Medulla oblongata (tissue), 1 donor: ENCODE measurements around the gene NVL.
"Not testable (repeated sequence)": the region's sequence is repeated elsewhere in the genome, so short reads cannot be mapped to it uniquely, and the experiment has no call there.

Source experiments
- DNase-seq: peaks from one replicate; pipeline ENCODE4 v3.0.0-alpha.2; 2015; ENCODE audit errors: extremely low spot score

NVL gene

DNA sequence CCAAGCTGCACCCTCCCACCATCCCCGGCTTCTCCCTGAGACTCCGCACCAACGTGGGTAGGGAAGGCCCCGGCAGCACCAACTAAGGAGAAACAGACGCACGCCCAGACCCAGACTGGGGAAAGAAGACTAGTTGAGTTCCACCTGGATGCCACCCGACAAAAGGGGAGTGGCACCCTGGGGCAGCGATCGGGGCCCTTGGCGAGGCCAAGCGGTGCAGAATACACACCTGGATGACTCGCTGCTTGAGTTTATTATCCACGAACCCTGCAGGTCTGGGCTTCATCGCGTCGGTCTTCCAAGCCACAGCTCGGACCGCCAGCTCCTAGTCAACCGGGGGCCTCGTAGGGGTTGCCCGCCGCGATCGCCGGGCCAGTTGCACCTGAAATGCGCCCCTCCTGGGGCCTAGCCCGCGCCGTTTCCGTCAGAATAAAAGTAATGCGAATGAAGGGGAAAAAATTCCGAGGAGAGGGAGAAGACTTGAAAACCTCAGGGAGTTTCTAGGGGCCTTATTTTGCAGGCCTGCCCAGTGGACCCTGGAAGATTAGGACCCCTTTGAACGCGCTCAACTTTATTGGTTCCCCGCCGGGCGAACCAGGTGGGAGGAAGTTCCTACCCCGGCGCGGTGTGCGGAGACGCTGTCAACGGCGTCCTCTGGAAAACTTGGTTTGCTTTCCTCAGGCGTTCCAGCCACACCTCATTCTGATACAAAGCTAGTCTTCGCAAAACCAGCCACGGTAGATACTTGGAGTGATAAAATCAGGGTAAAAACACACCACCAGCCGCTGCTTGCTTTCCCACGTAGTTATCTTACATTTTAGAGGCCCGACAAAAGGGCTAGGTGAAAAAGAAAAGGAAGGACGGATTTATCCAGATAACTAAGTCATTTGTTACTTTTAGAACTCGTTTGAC lies at the start of gene NVL:
Gene NVL, minus strand, starts transcription at position 331 of the 912 bp plus-strand sequence. Its CDS starts 45 bp downstream, at position 286.
- peak; percentile 92 for DNase-seq

DNA sequence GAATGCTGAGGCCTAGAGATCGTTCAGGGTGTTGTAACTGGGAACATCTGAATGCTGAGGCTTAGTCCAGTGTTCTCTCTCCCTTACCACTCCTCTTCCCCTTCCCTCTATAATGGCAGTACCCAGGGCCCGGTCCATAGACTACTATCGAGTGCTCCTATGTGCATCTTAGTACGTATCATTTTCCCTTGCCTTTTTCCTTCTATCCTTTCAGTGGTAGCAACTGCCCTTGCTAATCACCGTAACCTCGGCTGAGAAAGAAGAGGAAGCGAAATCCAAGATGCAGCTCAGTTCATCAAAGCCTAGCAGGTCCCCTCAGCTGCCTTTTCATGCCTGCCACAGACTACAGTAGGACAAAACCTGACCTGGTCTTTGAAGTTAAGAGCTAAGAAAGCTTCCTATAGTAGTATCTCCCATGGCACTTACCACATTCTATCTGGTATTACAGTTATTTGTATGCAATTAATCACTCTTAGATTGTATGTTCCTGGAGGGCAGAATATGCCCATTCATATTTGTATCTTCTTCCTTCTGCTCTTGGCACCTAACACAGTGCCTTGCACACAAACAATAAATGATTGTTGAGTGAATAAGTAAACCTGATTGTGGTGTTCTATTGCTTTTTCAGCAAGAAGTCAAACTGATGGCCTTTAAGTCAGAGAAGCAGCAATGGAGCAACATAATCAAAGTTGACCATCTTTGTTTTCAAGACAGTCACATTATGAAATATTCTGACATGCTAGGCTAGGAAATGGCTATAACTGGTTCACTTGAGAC lies 49.1 kb upstream of the NVL start:
- DNase-seq = peak; percentile 30

DNA sequence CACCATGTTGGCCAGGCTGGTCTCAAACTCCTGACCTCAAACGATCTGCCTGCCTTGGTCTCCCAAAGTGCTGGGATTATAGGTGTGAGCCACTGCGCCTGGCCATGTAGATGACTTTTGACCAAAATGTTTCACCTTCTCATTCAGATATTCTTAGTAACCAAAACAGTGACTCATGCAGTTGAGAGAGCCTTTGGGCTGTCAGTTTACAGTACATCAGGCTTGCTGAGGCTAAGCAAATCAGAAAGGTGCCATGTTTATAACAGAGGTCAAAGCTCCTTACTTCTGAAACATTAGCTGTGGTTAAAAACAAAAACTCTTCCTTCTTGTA lies 47.7 kb upstream of the NVL start:
- no peak for DNase-seq

DNA sequence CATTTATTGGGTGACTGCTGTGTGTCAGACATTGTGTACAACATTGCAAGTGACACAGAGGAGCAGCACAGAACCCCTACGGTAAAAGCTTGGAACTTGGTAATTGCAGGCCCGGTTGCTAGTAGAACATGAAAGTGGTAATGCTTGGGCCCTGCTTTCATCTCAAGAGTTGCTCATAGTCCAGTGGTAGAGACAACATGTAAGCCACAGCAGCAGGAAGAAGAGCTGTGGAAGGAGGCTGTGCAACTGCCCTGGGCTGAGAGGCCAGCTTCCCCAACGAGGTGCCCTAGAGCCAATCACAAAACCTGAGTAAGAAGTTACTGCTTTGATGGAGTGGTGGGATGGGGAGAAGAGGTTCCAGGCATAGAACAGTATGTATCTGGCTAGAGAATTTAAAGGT lies 45.1 kb upstream of the NVL start:
- DNase-seq = no peak

DNA sequence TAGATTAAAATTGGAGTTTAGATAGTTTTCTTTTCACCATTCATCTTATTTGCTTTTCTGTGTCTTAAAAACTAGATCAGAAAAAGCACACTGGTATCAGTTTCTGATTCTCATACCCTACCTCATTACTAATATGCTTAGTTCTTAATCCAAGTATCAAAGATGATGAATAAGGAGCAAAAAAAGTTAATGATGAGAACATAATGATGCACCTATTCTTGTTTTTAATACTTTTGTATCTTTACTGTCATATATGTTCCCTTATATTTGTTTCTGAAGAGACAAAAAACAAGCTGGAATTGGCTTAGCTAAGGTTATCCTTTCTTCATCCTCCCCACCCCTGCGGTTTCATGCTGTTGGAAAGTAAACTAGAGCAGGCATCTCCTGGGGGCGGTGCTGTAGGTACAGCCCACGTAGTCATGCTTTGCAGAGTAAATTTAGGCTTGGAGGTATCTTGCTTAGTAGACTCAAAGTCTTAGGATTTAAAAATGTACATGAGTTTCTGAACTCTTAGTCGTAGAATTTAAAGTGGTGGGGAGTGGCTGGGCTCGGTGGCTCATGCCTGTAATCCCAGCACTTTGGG lies 43.1 kb upstream of the NVL start:
- DNase-seq = no peak

DNA sequence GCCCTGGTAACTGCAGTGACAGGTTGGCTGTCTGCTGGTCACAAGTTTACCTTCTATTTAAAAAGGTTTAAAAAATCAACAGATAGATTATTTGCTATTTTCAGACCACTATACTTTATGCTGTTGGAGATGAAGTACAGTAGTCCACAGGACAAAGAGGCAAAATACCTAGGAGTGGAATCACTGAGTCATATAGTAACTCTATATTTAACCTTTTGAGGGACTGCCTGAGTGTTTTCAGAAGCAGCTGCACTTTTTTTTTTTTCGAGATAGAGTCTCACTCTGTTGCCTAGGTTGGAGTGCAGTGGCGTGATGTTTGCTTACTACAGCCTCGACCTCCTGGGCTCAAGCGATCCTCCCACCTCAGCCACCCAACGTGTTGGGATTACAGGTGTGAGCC lies 38.4 kb upstream of the NVL start:
- no peak for DNase-seq

DNA sequence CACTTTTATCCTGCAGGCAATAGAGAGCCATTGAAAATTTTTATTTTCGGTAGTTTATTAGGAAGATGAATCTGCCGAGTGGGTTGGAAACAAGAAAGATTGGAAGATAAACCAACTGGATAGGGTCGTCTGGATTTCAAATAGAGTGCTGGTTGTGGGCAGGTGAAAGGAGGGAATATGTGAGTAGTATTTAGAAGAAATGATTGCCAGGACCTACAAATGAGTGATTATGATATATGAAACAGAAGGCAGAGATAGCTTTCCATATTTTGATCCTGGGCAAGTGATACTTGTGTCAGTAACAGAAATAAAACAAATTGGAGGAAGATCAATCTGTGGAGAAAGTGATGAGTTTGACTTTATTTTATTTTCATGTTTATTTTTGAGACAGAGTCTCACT lies 29.2 kb upstream of the NVL start:
- DNase-seq = no peak

DNA sequence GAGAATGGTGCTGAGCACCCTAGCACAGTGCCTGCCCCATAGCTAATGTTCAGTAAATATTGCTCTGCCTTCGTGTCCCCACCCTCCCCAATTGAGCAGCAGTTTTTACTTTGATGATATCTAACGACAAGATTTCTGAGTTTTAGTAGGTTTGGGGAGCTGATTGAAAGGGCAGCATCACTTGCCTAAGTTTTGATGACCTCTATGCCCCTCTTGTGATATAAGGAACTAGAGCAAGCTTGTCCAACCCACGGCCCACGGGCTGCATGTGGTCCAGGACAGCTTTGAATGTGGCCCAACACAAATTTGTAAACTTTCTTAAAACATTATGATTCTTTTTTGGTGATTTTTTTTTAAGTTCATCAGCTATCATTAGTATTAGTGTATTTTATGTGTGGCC lies 28.3 kb upstream of the NVL start:
- no peak for DNase-seq

DNA sequence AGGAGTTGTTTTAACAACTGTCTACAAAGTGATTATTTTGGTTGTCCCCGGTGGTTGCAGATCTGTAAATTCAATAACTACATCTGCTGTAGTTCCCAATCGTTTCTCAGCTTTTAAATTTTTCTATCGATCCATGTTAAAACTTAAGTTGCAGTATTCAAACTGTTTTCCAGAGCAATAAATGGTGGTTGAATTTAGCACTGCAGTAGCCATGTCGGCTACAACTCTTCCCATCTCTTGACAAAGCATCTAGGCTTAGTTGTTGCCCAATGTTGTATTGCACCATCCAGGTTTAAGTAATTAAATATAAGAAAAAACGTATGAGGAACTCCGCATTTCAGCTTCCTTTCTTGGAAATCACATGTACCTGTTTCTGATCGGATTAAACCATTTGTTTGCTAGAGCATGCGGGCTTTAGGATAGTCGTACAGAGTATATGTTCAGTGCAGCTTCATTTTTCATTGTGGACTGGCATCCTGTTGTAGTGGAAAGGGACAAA lies 27.7 kb upstream of the NVL start:
- no peak for DNase-seq

DNA sequence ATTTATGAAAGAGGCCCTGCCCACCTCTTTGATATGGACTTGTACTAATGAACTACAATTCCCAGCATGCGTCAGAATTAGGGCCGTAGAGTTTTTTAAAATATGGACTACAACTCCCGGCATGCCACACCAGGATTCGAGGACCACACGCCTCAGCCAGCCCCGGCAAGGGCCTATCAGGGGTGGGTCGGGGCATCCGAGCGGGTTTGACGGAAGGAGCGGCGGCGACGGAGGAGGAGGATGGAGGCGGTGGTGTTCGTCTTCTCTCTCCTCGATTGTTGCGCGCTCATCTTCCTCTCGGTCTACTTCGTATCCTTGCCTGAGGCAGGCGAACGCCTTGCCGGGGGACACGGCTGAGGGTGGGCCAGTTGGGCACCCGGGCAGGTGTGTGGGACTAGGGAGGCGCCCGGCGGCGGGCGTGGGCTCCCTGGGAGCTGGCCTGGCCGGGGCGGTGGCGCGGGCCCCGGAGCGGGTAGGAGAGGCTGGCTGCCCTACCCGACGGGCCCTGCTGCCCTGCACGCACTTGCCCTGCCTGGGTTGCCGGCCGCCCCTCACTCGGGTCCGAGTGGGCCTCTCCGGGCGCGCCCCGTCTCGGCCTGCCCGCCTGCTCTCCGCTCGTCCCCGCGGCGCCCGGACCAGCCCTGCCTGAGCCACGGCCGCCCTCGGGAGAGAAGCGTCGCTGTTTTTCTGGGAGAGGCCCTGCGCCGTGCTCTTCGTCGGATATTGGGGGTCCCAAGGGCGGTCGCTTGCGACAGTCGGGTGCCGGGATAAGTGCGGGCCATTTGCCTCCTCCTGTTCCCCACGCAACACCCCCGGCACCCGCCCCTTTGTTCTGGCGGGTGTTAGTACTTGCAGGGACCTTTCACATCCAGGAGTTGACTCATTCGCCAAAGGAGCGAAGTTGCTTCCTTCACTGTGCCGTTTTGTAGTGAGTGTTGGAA lies 27.0 kb upstream of the NVL start, which contains the start of gene CNIH4:
Gene CNIH4, plus strand, starts transcription at position 195 of the 941 bp plus-strand sequence. Its CDS starts 46 bp downstream, at position 241.
- peak; percentile 98 for DNase-seq

DNA sequence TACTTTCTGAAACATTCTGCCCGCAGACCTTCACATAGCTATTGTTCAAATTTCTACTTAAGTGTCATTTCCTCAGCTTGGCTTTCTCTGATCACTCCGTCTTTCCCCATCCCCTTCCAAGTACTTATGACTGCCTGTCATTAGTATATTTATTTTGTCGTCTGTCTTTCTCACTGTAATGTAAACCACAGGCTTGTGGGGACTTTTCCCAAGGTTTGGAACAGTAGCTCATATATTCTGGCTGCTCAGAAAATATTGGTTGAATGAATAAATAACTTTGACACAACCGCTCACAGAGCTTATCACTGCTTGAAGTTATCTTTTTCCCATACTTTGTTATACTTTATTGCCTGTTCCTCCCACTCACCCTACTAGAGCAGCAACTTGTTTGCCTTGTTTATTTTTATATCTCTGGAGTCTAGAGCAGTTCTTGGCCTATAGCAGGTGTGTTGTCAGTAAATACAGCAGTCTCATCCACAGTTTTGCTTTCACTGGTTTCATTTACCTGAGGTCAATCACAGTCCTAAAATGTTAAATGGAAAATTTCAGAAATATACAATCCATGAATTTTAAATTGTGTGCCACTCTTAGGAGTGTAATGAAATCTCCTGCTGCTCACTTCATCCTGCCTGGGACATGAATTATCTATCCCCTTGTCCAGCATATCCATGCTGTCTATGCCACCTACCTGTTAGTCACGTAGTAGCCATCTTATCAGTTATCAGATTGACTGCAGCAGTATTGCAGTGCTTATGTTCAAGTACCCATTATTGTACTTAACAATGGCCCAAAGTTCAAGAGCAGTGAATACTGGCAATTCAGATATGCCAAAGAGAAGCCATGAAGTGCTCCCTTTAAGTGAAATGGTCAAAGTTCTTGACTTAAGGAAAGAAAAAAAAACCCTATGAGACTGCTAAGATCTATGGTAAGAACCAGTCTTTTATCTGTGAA lies 24.3 kb upstream of the NVL start:
- DNase-seq = no peak

DNA sequence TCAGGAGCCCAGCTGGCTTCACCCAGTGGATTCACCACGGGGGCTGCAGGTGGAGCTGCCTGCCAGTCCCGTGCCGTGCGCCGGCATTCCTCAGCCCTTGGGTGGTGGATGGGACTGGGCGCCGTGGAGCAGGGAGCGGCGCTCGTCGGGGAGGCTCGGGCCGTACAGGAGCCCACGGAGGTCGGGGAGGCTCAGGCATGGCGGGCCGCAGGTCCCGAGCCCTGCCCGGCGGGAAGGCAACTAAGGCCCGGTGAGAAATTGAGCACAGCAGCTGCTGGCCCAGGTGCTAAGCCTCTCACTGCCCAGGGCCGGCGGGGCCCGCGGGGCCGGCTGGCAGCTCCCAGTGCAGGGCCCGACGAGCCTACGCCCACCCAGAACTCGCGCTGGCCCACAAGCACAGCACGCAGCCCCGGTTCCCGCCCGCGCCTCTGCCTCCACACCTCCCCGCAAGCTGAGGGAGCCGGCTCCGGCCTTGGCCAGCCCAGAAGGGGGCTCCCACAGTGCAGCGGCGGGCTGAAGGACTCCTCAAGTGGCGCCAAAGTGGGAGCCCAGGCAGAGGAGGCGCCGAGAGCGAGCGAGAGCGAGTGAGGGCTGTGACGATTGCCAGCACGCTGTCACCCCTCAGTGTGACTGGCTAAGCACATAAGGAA lies 22.6 kb upstream of the NVL start:
- DNase-seq = not testable (repeated sequence)

DNA sequence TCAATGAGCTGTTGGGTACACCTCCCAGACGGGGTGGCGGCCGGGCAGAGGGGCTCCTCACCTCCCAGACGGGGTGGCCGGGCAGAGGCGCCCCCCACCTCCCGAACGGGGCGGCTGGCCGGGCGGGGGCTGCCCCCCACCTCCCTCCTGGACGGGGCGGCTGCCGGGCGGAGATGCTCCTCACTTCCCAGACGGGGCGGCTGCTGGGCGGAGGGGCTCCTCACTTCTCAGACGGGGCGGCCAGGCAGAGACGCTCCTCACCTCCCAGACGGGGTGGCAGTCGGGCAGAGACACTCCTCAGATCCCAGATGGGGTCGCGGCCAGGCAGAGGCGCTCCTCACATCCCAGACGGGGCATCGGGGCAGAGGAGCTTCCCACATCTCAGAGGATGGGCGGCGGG lies 19.7 kb upstream of the NVL start:
- not testable (repeated sequence) for DNase-seq

DNA sequence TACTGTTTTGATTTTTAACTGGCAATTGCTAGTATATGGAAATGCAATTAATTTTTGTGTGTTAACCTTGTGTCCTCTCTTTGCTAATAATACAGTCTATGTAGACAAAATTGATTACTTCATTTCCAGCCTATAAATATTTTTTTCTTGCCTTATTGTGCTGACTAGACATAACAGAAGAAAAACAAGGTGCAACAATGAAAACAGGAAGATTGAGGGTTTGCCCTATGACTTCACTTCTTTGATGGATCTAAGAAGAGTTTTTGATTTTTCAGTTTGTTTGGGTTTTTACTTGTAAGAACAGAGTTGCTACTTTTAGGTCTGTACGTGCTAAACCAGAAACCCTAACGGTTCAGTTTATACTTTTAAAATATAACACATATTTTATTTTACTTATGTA lies 18.2 kb upstream of the NVL start:
- DNase-seq = no peak

DNA sequence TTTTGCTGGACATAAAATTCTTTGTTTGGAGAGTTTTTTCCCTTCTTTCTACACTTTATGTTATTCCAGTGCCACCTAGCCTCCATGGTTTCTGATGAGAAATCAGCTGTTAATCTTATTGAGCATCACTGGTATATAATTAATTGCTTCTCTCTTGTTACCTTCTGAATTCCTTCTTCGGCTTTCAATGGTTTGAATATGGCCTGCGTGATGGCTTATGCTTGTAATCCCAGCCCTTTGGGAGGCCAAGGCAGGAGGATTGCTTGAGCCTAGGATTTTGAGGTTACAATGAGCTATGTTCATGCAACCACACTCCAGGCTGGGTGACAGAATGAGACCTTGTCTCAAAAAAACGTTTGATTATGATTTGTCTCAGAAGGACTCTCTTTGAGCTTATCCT lies 13.7 kb upstream of the NVL start:
- DNase-seq = no peak

DNA sequence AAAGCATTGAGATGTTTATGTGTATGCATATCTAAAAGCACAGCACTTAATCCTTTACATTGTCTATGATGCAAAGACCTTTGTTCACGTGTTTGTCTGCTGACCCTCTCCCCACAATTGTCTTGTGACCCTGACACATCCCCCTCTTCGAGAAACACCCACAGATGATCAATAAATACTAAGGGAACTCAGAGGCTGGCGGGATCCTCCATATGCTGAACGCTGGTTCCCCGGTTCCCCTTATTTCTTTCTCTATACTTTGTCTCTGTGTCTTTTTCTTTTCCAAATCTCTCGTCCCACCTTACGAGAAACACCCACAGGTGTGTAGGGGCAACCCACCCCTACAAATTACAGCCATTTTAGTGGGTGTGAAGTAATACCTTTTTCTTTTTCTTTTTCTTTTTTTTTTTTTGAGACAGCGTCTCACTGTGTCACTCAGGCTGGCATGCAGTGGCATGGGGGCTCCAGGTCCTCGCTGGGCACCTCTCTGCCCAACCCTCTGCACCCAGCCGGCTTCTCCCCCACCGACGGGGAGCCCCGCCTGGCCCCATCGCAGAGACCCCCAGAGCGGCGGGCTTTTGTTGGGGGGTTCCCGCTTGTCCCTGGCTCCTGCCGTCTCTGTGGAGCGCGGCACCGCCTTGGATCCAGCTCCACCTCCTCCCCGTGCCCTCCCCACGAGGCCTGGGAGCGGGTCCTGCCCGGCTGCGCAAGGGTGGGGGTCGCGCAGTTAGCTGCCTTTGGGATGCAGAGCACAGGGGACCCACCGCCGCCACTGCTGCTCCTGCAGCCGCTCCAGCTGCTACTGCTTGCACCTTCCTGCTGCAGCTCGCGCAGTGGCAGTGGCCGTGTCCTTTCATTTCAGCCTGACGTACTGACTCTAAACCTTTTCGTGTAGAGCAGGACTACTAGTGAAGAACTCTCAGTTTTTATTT lies 10.7 kb upstream of the NVL start:
- not testable (repeated sequence) for DNase-seq

DNA sequence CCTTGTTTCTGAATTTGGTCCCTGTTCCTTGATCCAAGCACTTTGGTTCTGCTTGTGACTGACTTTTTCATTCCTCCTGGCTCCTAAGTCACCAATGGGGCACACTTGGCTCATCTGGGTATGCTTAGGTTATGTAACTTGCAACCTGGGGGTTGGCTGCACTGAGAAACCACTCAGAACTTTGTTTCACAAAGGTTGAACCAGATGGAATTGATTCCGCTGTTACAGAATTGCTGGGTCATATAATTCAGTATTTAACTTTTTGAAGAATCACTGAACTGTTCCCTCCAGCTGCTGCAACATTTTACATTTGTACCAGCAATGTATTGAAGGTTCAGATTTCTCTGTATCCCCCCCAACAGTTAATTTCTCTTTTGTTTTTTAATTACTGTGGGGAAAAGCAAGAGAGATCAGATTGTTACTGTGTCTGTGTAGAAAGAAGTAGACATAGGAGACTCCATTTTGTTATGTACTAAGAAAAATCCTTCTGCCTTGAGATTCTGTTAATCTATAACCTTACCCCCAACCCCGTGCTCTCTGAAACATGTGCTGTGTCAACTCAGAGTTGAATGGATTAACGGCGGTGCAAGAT lies 9.6 kb upstream of the NVL start:
- DNase-seq = no peak
